ENCODE measurements around the gene PHF21A. TPM values are rescaled to one million over a fixed set of nuclear protein-coding genes. Genes with fewer than 3 reads are reported as not detected.

The PHF21A gene
- total RNA-seq, 1 experiment from 2014 or later: 29.4 TPM

GRCh38 chr11:45934580-45935318 lies 186.5 kb downstream of the PHF21A start:
- TF ChIP-seq MLX (CRISPR knock-in tag; IDR thresholded peaks at IDR 0.05) (no peak), NR3C1 (CRISPR knock-in tag; conservative IDR thresholded peaks at IDR 0.05; ENCODE audit: low read depth) (no peak), IRF1 (CRISPR knock-in tag; IDR thresholded peaks at IDR 0.05) (no peak), ZNF232 (CRISPR knock-in tag; IDR thresholded peaks at IDR 0.05) (no peak), PRRX2 (CRISPR knock-in tag; IDR thresholded peaks at IDR 0.05) (no peak), RELA (CRISPR knock-in tag; IDR thresholded peaks at IDR 0.05; ENCODE audit: borderline replicate concordance) (no peak), JUN (CRISPR knock-in tag; IDR thresholded peaks at IDR 0.05) (no peak), HMGXB4 (CRISPR knock-in tag; IDR thresholded peaks at IDR 0.05) (no peak), ZNF425 (CRISPR knock-in tag; conservative IDR thresholded peaks at IDR 0.05) (no peak), SP1 (CRISPR knock-in tag; conservative IDR thresholded peaks at IDR 0.05) (no peak), HMGA2 (CRISPR knock-in tag; IDR thresholded peaks at IDR 0.05) (no peak), ZMAT4 (CRISPR knock-in tag; IDR thresholded peaks at IDR 0.05) (no peak)
- DNase-seq (ENCODE audit: low spot score): no peak
- Mint-ChIP-seq H3K4me1 (peaks cover 10% of the 10 kb centered on the region), H3K27ac (peak overlapping the region; percentile 50; the same call in 1 of the 2 replicates), H3K9me3 (no peaks in the 10 kb centered on the region), H3K27me3 (ENCODE audit: low read depth) (no peaks in the 10 kb centered on the region; the same call in 1 of the 2 replicates), H3K36me3 (peaks cover 13% of the 10 kb centered on the region), H3K4me3 (no peak overlapping the region)
- no peak for ATAC-seq
- ChIA-PET CTCF (interaction anchor here (0.6 to 0.7 kb wide), 2 partner anchors 28 to 30 kb away, joined by 3 to 4 read pairs; no protein-coding TSS in a partner anchor), POLR2A (interaction anchor here (0.6 to 1.6 kb wide), 2 partner anchors 34 to 398 kb away, joined by 3 read pairs; no protein-coding TSS in a partner anchor)

- Mint-ChIP-seq H3K4me1 (peaks cover 10% of the 10 kb centered on the region), H3K9me3 (no peaks in the 10 kb centered on the region), H3K27me3 (ENCODE audit: low read depth) (no peaks in the 10 kb centered on the region; the same call in 1 of the 2 replicates), H3K4me3 (no peak overlapping the region), H3K27ac (no peak overlapping the region), H3K36me3 (peaks cover 13% of the 10 kb centered on the region)
- DNase-seq (ENCODE audit: low spot score) (no peak), ATAC-seq (no peak)
- POLR2A ChIA-PET: no interaction called here
- CTCF ChIA-PET: interaction anchor here (0.7 kb wide), 2 partner anchors 31 to 72 kb away, joined by 3 read pairs; no protein-coding TSS in a partner anchor
- no peak for TF ChIP-seq ZMAT4 (CRISPR knock-in tag; IDR thresholded peaks at IDR 0.05)
- TF ChIP-seq PREB (CRISPR knock-in tag; IDR thresholded peaks at IDR 0.05; ENCODE audit: borderline replicate concordance): no peak
- no peak for TF ChIP-seq SMAD3 (CRISPR knock-in tag; IDR thresholded peaks at IDR 0.05; ENCODE audit: borderline replicate concordance)
- TF ChIP-seq PRRX2 (CRISPR knock-in tag; IDR thresholded peaks at IDR 0.05): no peak
- TF ChIP-seq E2F4 (CRISPR knock-in tag; IDR thresholded peaks at IDR 0.05; ENCODE audit: borderline replicate concordance, low read depth): no peak
- TF ChIP-seq SOX15 (CRISPR knock-in tag; IDR thresholded peaks at IDR 0.05): no peak
- TF ChIP-seq CREM (CRISPR knock-in tag; IDR thresholded peaks at IDR 0.05): no peak
- TF ChIP-seq ZNF232 (CRISPR knock-in tag; IDR thresholded peaks at IDR 0.05): no peak
- no peak for TF ChIP-seq TCF7 (CRISPR knock-in tag; IDR thresholded peaks at IDR 0.05; ENCODE audit: low read depth)
- no peak for TF ChIP-seq ATF1 (CRISPR knock-in tag; IDR thresholded peaks at IDR 0.05)
- TF ChIP-seq JUN (CRISPR knock-in tag; IDR thresholded peaks at IDR 0.05): no peak
- TF ChIP-seq STAT6 (CRISPR knock-in tag; conservative IDR thresholded peaks at IDR 0.05; ENCODE audit: low read depth): no peak
Observed at GRCh38 chr11:45933846-45934579, 187.2 kb downstream of the PHF21A start.

All from WTC11 (cell line).